ENCODE measurements around the gene DPH2. TPM values are rescaled to one million over a fixed set of nuclear protein-coding genes. Genes with fewer than 3 reads are reported as not detected.

The DPH2 gene
- total RNA-seq, 2 donors from 2014 or later, result 20.5 to 23.0 TPM

- Histone ChIP-seq H3K4me1 (peaks cover 0 to 12% of the 10 kb centered on the region in 2 donors), H3K9me3 (no peaks in the 10 kb centered on the region), H3K27ac (no peak overlapping the region), H3K36me3 (no peaks in the 10 kb centered on the region), H3K27me3 (no peaks in the 10 kb centered on the region), H3K4me3 (no peak overlapping the region)
- TF ChIP-seq CTCF (IDR thresholded peaks at IDR 0.05), result no peak
- no peak for DNase-seq (ENCODE audit: low spot score)
Observed at GRCh38 chr1:44020464-44020863, 50.7 kb downstream of the DPH2 start.

- Histone ChIP-seq H3K9me3 (no peaks in the 10 kb centered on the region), H3K27me3 (no peaks in the 10 kb centered on the region), H3K36me3 (no peaks in the 10 kb centered on the region), H3K27ac (no peak overlapping the region), H3K4me1 (peaks cover 0 to 6% of the 10 kb centered on the region in 2 donors), H3K4me3 (no peak overlapping the region)
- DNase-seq (ENCODE audit: low spot score), result no peak
- no peak for TF ChIP-seq CTCF (IDR thresholded peaks at IDR 0.05)
Observed at GRCh38 chr1:44021156-44021555, 51.3 kb downstream of the DPH2 start.

GRCh38 chr1:44021581-44022321 is 51.9 kb downstream of the DPH2 start:
- Histone ChIP-seq H3K9me3 (no peaks in the 10 kb centered on the region), H3K27ac (no peak overlapping the region), H3K36me3 (no peaks in the 10 kb centered on the region), H3K27me3 (no peaks in the 10 kb centered on the region), H3K4me3 (no peak overlapping the region), H3K4me1 (peaks cover 0 to 5% of the 10 kb centered on the region in 2 donors)
- no peak for DNase-seq (ENCODE audit: low spot score)
- no peak for TF ChIP-seq CTCF (IDR thresholded peaks at IDR 0.05)

Other genes with a start within 250 kb of the DPH2 start
- under 1 TPM in 1 of 2 donors, not detected in 1; 0.75 TPM for gene ARTN, start 36.2 kb upstream of the DPH2 start, total RNA-seq
- gene IPO13, start 23.1 kb upstream of the DPH2 start, total RNA-seq, result 10 to 100 TPM; 25.9 to 28.1 TPM
- gene ATP6V0B, start 5.0 kb downstream of the DPH2 start, total RNA-seq, result 100 to 1,000 TPM; 108 to 154 TPM
- 10 to 100 TPM; 33.0 to 48.5 TPM for gene B4GALT2, start 9.2 kb downstream of the DPH2 start, total RNA-seq
- gene CCDC24, start 21.6 kb downstream of the DPH2 start, total RNA-seq, result 1 to 10 TPM; 1.6 to 2.0 TPM
- gene SLC6A9, start 61.5 kb downstream of the DPH2 start, total RNA-seq, result 1 to 10 TPM; 1.0 to 1.6 TPM
- gene KLF17, start 148.8 kb downstream of the DPH2 start, total RNA-seq, result not detected
- gene KLF18, start 171.6 kb downstream of the DPH2 start, total RNA-seq, result not detected
- 10 to 100 TPM; 23.0 to 32.1 TPM for gene DMAP1, start 243.5 kb downstream of the DPH2 start, total RNA-seq